HFFc6 (cell line): ENCODE data around the gene CHRNB1. TPM values are rescaled to one million over a fixed set of nuclear protein-coding genes. Genes with fewer than 3 reads are reported as not detected.

Experiments
- DNase-seq: peaks from one replicate; pipeline ENCODE4 v3.0.0-alpha.2; 2018
- H3K27ac Mint-ChIP-seq: 2 replicates; pipeline ENCODE4 v1.8.0; 2020; ENCODE audit warnings: mild to moderate bottlenecking, mixed read lengths
- H3K27me3 Mint-ChIP-seq: 2 replicates; pipeline ENCODE4 v1.8.0; 2021; ENCODE audit warnings: mild to moderate bottlenecking, moderate library complexity, mixed read lengths; ENCODE audit not compliant: insufficient read depth
- H3K36me3 Mint-ChIP-seq: 2 replicates; pipeline ENCODE4 v1.8.0; 2021; ENCODE audit warnings: low read depth, mixed read lengths
- H3K4me1 Mint-ChIP-seq: 2 replicates; pipeline ENCODE4 v1.8.0; 2020; ENCODE audit warnings: low read depth, mixed read lengths
- H3K4me3 Mint-ChIP-seq: 2 replicates; pipeline ENCODE4 v1.8.0; 2020; ENCODE audit warnings: mild to moderate bottlenecking, moderate library complexity, mixed read lengths
- H3K9me3 Mint-ChIP-seq: 2 replicates; pipeline ENCODE4 v1.8.0; 2020; ENCODE audit warnings: mild to moderate bottlenecking, mixed read lengths
- CTCF ChIP-seq: fragments of 200-600 bp; sonication (generic); IDR thresholded peaks from 2 replicates; pipeline ENCODE4 v1.5.0; 2021; ENCODE audit warnings: antibody characterized with exemption, mild to moderate bottlenecking
- total RNA-seq, 6 experiments: library from RNA; stranded (reverse); fragmentation: NEBNext Ultra II Directional; extraction: Animal tissue kit (Norgen Biotek cat#: 25700); gene quantifications; 2 replicates in 1 of 6; 3 replicates in 5 of 6; pipeline ENCODE4 v1.2.3, GENCODE V29; 2021

CHRNB1 gene
- total RNA-seq, 6 experiments from 2014 or later, result 2.0 to 2.8 (median 2.4) TPM

- H3K4me3 Mint-ChIP-seq, result no peak overlapping the region
- no peak overlapping the region for H3K27ac Mint-ChIP-seq
- H3K27me3 Mint-ChIP-seq, result peaks cover 28% of the 10 kb centered on the region
- no peak for TF ChIP-seq CTCF
- no peaks in the 10 kb centered on the region; the same call in 1 of the 2 replicates for H3K9me3 Mint-ChIP-seq
- peaks cover 32% of the 10 kb centered on the region for H3K4me1 Mint-ChIP-seq
- DNase-seq, result no peak
- no peaks in the 10 kb centered on the region for H3K36me3 Mint-ChIP-seq
Observed at GRCh38 chr17:7443499-7444485, 1.1 kb upstream of the CHRNB1 start.

GRCh38 chr17:7445619-7445968 is 733 bp downstream of the CHRNB1 start:
- no peaks in the 10 kb centered on the region; the same call in 1 of the 2 replicates for H3K9me3 Mint-ChIP-seq
- TF ChIP-seq CTCF, result no peak
- H3K27ac Mint-ChIP-seq, result no peak overlapping the region
- H3K27me3 Mint-ChIP-seq, result peaks cover 22% of the 10 kb centered on the region
- DNase-seq, result no peak
- H3K4me1 Mint-ChIP-seq, result peaks cover 31% of the 10 kb centered on the region
- H3K36me3 Mint-ChIP-seq, result no peaks in the 10 kb centered on the region
- peak overlapping the region; percentile 50 for H3K4me3 Mint-ChIP-seq

- H3K9me3 Mint-ChIP-seq, result no peaks in the 10 kb centered on the region; the same call in 1 of the 2 replicates
- no peaks in the 10 kb centered on the region for H3K36me3 Mint-ChIP-seq
- peaks cover 33% of the 10 kb centered on the region for H3K4me1 Mint-ChIP-seq
- H3K27ac Mint-ChIP-seq, result no peak overlapping the region
- no peak for TF ChIP-seq CTCF
- DNase-seq, result no peak
- peaks cover 22% of the 10 kb centered on the region for H3K27me3 Mint-ChIP-seq
- H3K4me3 Mint-ChIP-seq, result no peak overlapping the region
Observed at GRCh38 chr17:7448461-7448860, 3.6 kb downstream of the CHRNB1 start.

GRCh38 chr17:7459961-7460545 is 15.2 kb downstream of the CHRNB1 start:
- DNase-seq, result no peak
- Mint-ChIP-seq H3K4me1 (peaks cover 5% of the 10 kb centered on the region), H3K4me3 (no peak overlapping the region), H3K27ac (no peak overlapping the region; the same call in 1 of the 2 replicates), H3K9me3 (no peaks in the 10 kb centered on the region; the same call in 1 of the 2 replicates), H3K36me3 (peaks cover 12% of the 10 kb centered on the region), H3K27me3 (peaks cover 11% of the 10 kb centered on the region)
- TF ChIP-seq CTCF, result no peak

GRCh38 chr17:7460850-7461660 is 16.2 kb downstream of the CHRNB1 start:
- TF ChIP-seq CTCF, result no peak
- Mint-ChIP-seq H3K36me3 (peaks cover 16% of the 10 kb centered on the region), H3K4me3 (no peak overlapping the region), H3K4me1 (no peaks in the 10 kb centered on the region), H3K9me3 (no peaks in the 10 kb centered on the region), H3K27ac (no peak overlapping the region), H3K27me3 (peaks cover 2% of the 10 kb centered on the region; the same call in 1 of the 2 replicates)
- DNase-seq, result no peak
